HepG2 (cell line): ENCODE data around the gene AP3M1. TPM values are rescaled to one million over a fixed set of nuclear protein-coding genes. Genes with fewer than 3 reads are reported as not detected.

Source experiments
- ATAC-seq: fragments of 200-7000 bp; cut with Tn5 transposase; 3 replicates; pipeline ENCODE4 v1.9.1; 2020; ENCODE audit warnings: mild to moderate bottlenecking, moderate library complexity
- BruUV-seq: library from RNA; stranded (reverse); fragments of 400-500 nt; replicated peaks from 2 replicates; lab custom pipeline; 2021; lab: Mats Ljungman, UMichigan
- CTCF ChIA-PET: fragments of 300-600 bp; formaldehyde crosslinking; extraction: SDS; loops from one replicate; lab custom pipeline; 2021; ENCODE audit warnings: low total read pairs, inconsistent platforms, low intra/inter-chr PET ratio; lab: Yijun Ruan, JAX
- POLR2A ChIA-PET: fragments of 350-600 bp; sonication (Branson Sonifier 250); formaldehyde crosslinking; loops from one replicate; lab custom pipeline; 2020; ENCODE audit warnings: antibody characterized with exemption, inconsistent platforms; lab: Yijun Ruan, JAX
- DNase-seq: peaks from one replicate; pipeline ENCODE4 v3.0.0-alpha.2; 2015; ENCODE audit warnings: low spot score
- FAIRE-seq: peaks from 3 replicates; lab custom pipeline; 2011; peaks lifted over from hg19 to GRCh38; lab: Jason Lieb, UNC
- H2AFZ ChIP-seq: one replicate; pipeline ENCODE4 v1.6.1; 2011; ENCODE audit warnings: low read length, inconsistent platforms
- H3K27ac ChIP-seq: fragments of 300-600 bp; 3 replicates; pipeline ENCODE4 v1.8.0; 2011; ENCODE audit warnings: mixed run types, mild to moderate bottlenecking, mixed read lengths, low read length, inconsistent platforms; ENCODE audit not compliant: insufficient read depth; ENCODE audit errors: extremely low read length
- H3K27me3 ChIP-seq, 2 experiments: fragments of 200-600 bp in 1 of 2; 2 replicates in 1 of 2; 3 replicates in 1 of 2; pipeline versions ENCODE4 v1.6.0 to v1.8.0; 2011; ENCODE audit warnings: low read length in 2 of 2, mild to moderate bottlenecking in 2 of 2, moderate library complexity in 2 of 2, inconsistent platforms in 1 of 2; ENCODE audit not compliant: insufficient read depth in 2 of 2, control insufficient read depth in 1 of 2
- H3K36me3 ChIP-seq, 2 experiments: fragments of 200-600 bp in 1 of 2; replicated peaks in 1 of 2; 2 replicates in 1 of 2; 3 replicates in 1 of 2; pipeline versions ENCODE4 v1.5.1 to v1.8.0; 2011; ENCODE audit warnings: low read length in 2 of 2, inconsistent platforms in 1 of 2; ENCODE audit not compliant: insufficient read depth in 2 of 2, control insufficient read depth in 1 of 2
- H3K4me1 ChIP-seq: 2 replicates; pipeline ENCODE4 v1.5.1; 2012; ENCODE audit warnings: low read length, inconsistent platforms; ENCODE audit not compliant: insufficient read depth
- H3K4me2 ChIP-seq: 2 replicates; pipeline ENCODE4 v1.6.0; 2011; ENCODE audit warnings: low read depth, low read length, inconsistent platforms
- H3K4me3 ChIP-seq, 3 experiments: fragments of 200-600 bp in 1 of 3; sonication (generic), shearing (Covaris generic) in 1 of 3; replicated peaks in 1 of 3; 2 replicates each; pipeline ENCODE4 v1.5.1; 2011 to 2016; ENCODE audit warnings: low read length in 3 of 3, inconsistent platforms in 2 of 3, low read depth in 2 of 3, mild to moderate bottlenecking in 2 of 3, control low read depth in 1 of 3, mixed read lengths in 1 of 3; ENCODE audit not compliant: insufficient read depth in 1 of 3
- H3K79me2 ChIP-seq: one replicate; pipeline ENCODE4 v1.6.1; 2011; ENCODE audit warnings: low read length, inconsistent platforms; ENCODE audit not compliant: insufficient read depth
- H3K9ac ChIP-seq: 2 replicates; pipeline ENCODE4 v1.6.0; 2011; ENCODE audit warnings: mild to moderate bottlenecking, low read depth, low read length, inconsistent platforms; ENCODE audit not compliant: insufficient read depth
- H3K9me3 ChIP-seq: 2 replicates; pipeline ENCODE4 v1.5.1; 2012; ENCODE audit warnings: mild to moderate bottlenecking, low read length
- H4K20me1 ChIP-seq: 2 replicates; pipeline ENCODE4 v1.6.0; 2011; ENCODE audit warnings: inconsistent platforms, mild to moderate bottlenecking, low read length, moderate library complexity; ENCODE audit not compliant: insufficient read depth
- AGO1 ChIP-seq: fragments of 200-400 bp; formaldehyde crosslinking; IDR thresholded peaks from 2 replicates; pipeline ENCODE4 v1.6.1; 2017; ENCODE audit warnings: mild to moderate bottlenecking, low read depth, low read length, moderate library complexity; ENCODE audit not compliant: poor library complexity, severe bottlenecking
- KDM6A ChIP-seq: IDR thresholded peaks from 2 replicates; pipeline ENCODE4 v1.6.1; 2016; ENCODE audit warnings: low read depth
- MAF1 ChIP-seq: sonication (generic); formaldehyde crosslinking; IDR thresholded peaks from 2 replicates; pipeline ENCODE4 v1.5.0; 2020; ENCODE audit warnings: missing genetic modification reagents, borderline replicate concordance
- MYC ChIP-seq: sonication (generic); formaldehyde crosslinking; IDR thresholded peaks from 2 replicates; pipeline ENCODE4 v1.9.0; 2021; ENCODE audit warnings: missing genetic modification reagents, borderline replicate concordance
- NFYC ChIP-seq: IDR thresholded peaks from 2 replicates; pipeline ENCODE4 v1.6.1; 2016; ENCODE audit warnings: missing genetic modification reagents, missing compliant biosample characterization
- ZMAT3 ChIP-seq: sonication (generic); formaldehyde crosslinking; conservative IDR thresholded peaks from 2 replicates; pipeline ENCODE4 v1.7.0; 2021; ENCODE audit warnings: missing genetic modification reagents
- ZNF138 ChIP-seq: sonication (generic); formaldehyde crosslinking; IDR thresholded peaks from 2 replicates; pipeline ENCODE4 v1.5.0; 2020; ENCODE audit warnings: mild to moderate bottlenecking, low read depth, missing genetic modification reagents
- ZNF30 ChIP-seq: sonication (generic); formaldehyde crosslinking; IDR thresholded peaks from 2 replicates; pipeline ENCODE4 v1.5.0; 2020; ENCODE audit warnings: mild to moderate bottlenecking, missing genetic modification reagents
- ZNF337 ChIP-seq: sonication (generic); formaldehyde crosslinking; IDR thresholded peaks from 2 replicates; pipeline ENCODE4 v1.5.1; 2020; ENCODE audit warnings: missing genetic modification reagents, low read depth, mild to moderate bottlenecking, borderline replicate concordance
- ZNF572 ChIP-seq: sonication (generic); formaldehyde crosslinking; IDR thresholded peaks from 2 replicates; pipeline ENCODE4 v1.5.1; 2020; ENCODE audit warnings: mild to moderate bottlenecking, missing genetic modification reagents
- ZNF619 ChIP-seq: sonication (generic); formaldehyde crosslinking; IDR thresholded peaks from 2 replicates; pipeline ENCODE4 v1.4.0; 2020; ENCODE audit warnings: mild to moderate bottlenecking, missing genetic modification reagents
- WGBS: methylation state at CpG from one replicate; pipeline ENCODE4 v1.1.6; 2017; ENCODE audit warnings: low lambda C conversion rate; 5-methylcytosine and 5-hydroxymethylcytosine counted together
- in situ Hi-C: cut with HindIII; loops from 2 replicates; pipeline ENCODE4 v1.10.0; 2017; ENCODE audit warnings: low pct_unique_long_range_greater_than_20kb; ENCODE audit not compliant: extremely low pct_ligation_motif_present
- intact Hi-C: fragments of 100-400 bp; cut with micrococcal nuclease; formaldehyde crosslinking; loops from one replicate; pipeline ENCODE4 v1.10.0; 2022; ENCODE audit not compliant: unreplicated experiment
- polyA plus RNA-seq, 8 experiments: library from polyadenylated mRNA; depleted of rRNA in 3 of 8; stranded (reverse) in 7 of 8; unstranded in 1 of 8; fragments of >200 nt; fragmentation: Illumina TruSeq in 4 of 8; extraction: Trizol in 4 of 8; gene quantifications; 2 replicates each; pipeline versions ENCODE4 v1.2.1 to v1.2.3, GENCODE V29; 2011 to 2016; ENCODE audit warnings: low read depth in 4 of 8, missing spikeins in 1 of 8, mixed read lengths in 1 of 8; ENCODE audit not compliant: insufficient read depth in 1 of 8
- total RNA-seq, 5 experiments: library from RNA; depleted of rRNA; stranded (reverse); fragments of >200 nt; fragmentation: Illumina TruSeq; extraction: Trizol; gene quantifications; 2 replicates each; pipeline ENCODE4 v1.2.3, GENCODE V29; 2016; ENCODE audit warnings: low read depth in 1 of 5
- TF ChIP-seq, protein P1 (sequence below), 2 experiments: sonication (generic) in 1 of 2; formaldehyde crosslinking in 1 of 2; IDR thresholded peaks; 2 replicates each; pipeline versions ENCODE4 v1.4.0 to v1.6.1; 2018 to 2020; ENCODE audit warnings: missing genetic modification reagents in 2 of 2, borderline replicate concordance in 1 of 2, low read depth in 1 of 2, mild to moderate bottlenecking in 1 of 2, missing biosample characterization in 1 of 2
- TF ChIP-seq, protein P2 (sequence below): sonication (generic); formaldehyde crosslinking; IDR thresholded peaks from 2 replicates; pipeline ENCODE4 v1.5.1; 2020; ENCODE audit warnings: missing genetic modification reagents, mild to moderate bottlenecking, borderline replicate concordance
- TF ChIP-seq, protein P3 (sequence below): sonication (generic); formaldehyde crosslinking; IDR thresholded peaks from 2 replicates; pipeline ENCODE4 v1.8.0; 2022; ENCODE audit warnings: mild to moderate bottlenecking, missing genetic modification reagents, moderate library complexity

Gene AP3M1
- total and polyA plus RNA-seq, 2 of the 13 experiments (the other 11 are each of a cell fraction or from before 2014, with no cell fraction given): 29.0 to 31.6 TPM

DNA sequence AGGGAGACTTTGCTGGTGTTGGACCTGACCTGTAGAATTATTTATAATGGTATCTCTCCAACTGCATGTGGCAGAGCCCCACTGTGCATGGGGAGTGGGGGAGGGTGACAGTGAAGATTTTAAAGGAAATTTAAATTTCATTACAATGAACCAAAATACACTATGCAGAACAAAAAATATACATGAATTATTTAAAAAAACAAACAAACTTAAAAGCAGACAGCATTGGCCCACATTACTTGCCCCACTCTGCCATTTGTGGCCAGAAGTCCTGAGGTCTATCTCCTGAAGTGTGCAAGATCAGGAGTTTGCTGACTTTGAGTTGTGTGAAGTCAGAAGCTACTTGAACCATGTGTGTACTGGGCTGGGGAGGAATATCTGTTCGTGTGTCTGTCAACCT is 40.5 kb downstream of the AP3M1 start:
- intact Hi-C loops: no loop called here
- ChIA-PET POLR2A (no interaction called here), CTCF (no interaction called here)
- in situ Hi-C loops: no loop called here
- Histone ChIP-seq H3K9me3 (no peaks in the 10 kb centered on the region), H4K20me1 (no peaks in the 10 kb centered on the region), H3K4me3 (no peak overlapping the region), H3K79me2 (no peaks in the 10 kb centered on the region), H2AFZ (no peak overlapping the region), H3K4me1 (no peaks in the 10 kb centered on the region), H3K9ac (no peak overlapping the region), H3K36me3 (peaks cover 27 to 88% of the 10 kb centered on the region in 2 experiments), H3K4me2 (no peak overlapping the region), H3K27ac (no peak overlapping the region), H3K27me3 (no peaks in the 10 kb centered on the region)
- DNase-seq (no peak), FAIRE-seq (no peak), ATAC-seq (no peak)
- TF ChIP-seq ZNF138 (CRISPR knock-in tag): no peak
- no peak for TF ChIP-seq ZMAT3 (CRISPR knock-in tag)
- TF ChIP-seq MAF1 (CRISPR knock-in tag): no peak
- TF ChIP-seq KDM6A (CRISPR knock-in tag): no peak
- TF ChIP-seq ZNF572: no peak
- no peak for TF ChIP-seq ZNF30
- TF ChIP-seq ZNF337: no peak
- TF ChIP-seq MYC (CRISPR knock-in tag): no peak
- no peak for TF ChIP-seq ZNF619
- TF ChIP-seq, protein P1, sequence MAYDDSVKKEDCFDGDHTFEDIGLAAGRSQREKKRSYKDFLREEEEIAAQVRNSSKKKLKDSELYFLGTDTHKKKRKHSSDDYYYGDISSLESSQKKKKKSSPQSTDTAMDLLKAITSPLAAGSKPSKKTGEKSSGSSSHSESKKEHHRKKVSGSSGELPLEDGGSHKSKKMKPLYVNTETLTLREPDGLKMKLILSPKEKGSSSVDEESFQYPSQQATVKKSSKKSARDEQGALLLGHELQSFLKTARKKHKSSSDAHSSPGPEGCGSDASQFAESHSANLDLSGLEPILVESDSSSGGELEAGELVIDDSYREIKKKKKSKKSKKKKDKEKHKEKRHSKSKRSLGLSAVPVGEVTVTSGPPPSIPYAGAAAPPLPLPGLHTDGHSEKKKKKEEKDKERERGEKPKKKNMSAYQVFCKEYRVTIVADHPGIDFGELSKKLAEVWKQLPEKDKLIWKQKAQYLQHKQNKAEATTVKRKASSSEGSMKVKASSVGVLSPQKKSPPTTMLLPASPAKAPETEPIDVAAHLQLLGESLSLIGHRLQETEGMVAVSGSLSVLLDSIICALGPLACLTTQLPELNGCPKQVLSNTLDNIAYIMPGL (CRISPR knock-in tag; IDR thresholded peaks at IDR 0.05; ENCODE audit: borderline replicate concordance in 1 of 2, low read depth in 1 of 2): no peak
- TF ChIP-seq AGO1: no peak
- TF ChIP-seq, protein P2, sequence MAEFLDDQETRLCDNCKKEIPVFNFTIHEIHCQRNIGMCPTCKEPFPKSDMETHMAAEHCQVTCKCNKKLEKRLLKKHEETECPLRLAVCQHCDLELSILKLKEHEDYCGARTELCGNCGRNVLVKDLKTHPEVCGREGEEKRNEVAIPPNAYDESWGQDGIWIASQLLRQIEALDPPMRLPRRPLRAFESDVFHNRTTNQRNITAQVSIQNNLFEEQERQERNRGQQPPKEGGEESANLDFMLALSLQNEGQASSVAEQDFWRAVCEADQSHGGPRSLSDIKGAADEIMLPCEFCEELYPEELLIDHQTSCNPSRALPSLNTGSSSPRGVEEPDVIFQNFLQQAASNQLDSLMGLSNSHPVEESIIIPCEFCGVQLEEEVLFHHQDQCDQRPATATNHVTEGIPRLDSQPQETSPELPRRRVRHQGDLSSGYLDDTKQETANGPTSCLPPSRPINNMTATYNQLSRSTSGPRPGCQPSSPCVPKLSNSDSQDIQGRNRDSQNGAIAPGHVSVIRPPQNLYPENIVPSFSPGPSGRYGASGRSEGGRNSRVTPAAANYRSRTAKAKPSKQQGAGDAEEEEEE (CRISPR knock-in tag): no peak
- TF ChIP-seq NFYC: no peak
- TF ChIP-seq, protein P3, sequence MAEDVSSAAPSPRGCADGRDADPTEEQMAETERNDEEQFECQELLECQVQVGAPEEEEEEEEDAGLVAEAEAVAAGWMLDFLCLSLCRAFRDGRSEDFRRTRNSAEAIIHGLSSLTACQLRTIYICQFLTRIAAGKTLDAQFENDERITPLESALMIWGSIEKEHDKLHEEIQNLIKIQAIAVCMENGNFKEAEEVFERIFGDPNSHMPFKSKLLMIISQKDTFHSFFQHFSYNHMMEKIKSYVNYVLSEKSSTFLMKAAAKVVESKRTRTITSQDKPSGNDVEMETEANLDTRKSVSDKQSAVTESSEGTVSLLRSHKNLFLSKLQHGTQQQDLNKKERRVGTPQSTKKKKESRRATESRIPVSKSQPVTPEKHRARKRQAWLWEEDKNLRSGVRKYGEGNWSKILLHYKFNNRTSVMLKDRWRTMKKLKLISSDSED (CRISPR knock-in tag): no peak
- no TSS peak for BruUV-seq
- WGBS: 80% methylated on average over 1 of the region's 1 CpG
